CD4-positive, CD25-positive, alpha-beta regulatory T cell (primary cell): ENCODE data around the gene TUBGCP2. TPM values are rescaled to one million over a fixed set of nuclear protein-coding genes. Genes with fewer than 3 reads are reported as not detected.

Experiments
- ATAC-seq, 2 donors: fragments of 150-1000 bp; cut with Tn5 transposase; one replicate each; pipeline ENCODE4 v1.10.0; 2021; ENCODE audit warnings: low read depth in 2 of 2, moderate number of reproducible peaks in 2 of 2, moderate library complexity in 1 of 2
- DNase-seq, 3 donors: peaks; one replicate each; pipeline versions ENCODE4 v3.0.0 to v3.0.0-alpha.2; 2012 to 2022; ENCODE audit warnings: mixed read lengths in 1 of 3
- H3K27ac ChIP-seq: one replicate; pipeline ENCODE4 v1.7.0; 2013; ENCODE audit warnings: mild to moderate bottlenecking, low read length; ENCODE audit not compliant: insufficient read depth, poor library complexity, severe bottlenecking
- H3K27me3 ChIP-seq: one replicate; pipeline ENCODE4 v1.7.0; 2013; ENCODE audit warnings: low read length; ENCODE audit not compliant: control insufficient read depth, insufficient read depth
- H3K36me3 ChIP-seq: one replicate; pipeline ENCODE4 v1.7.0; 2013; ENCODE audit warnings: mild to moderate bottlenecking, low read length, moderate library complexity; ENCODE audit not compliant: control insufficient read depth, insufficient read depth
- H3K4me1 ChIP-seq: 2 replicates; pipeline ENCODE4 v1.7.0; 2013; ENCODE audit warnings: mild to moderate bottlenecking, low read length; ENCODE audit not compliant: insufficient read depth, control insufficient read depth, poor library complexity, severe bottlenecking
- H3K4me3 ChIP-seq: one replicate; pipeline ENCODE4 v1.7.0; 2013; ENCODE audit warnings: low read depth, mild to moderate bottlenecking, low read length, moderate library complexity
- H3K9me3 ChIP-seq, 2 experiments: 1 replicate in 1 of 2; 2 replicates in 1 of 2; pipeline ENCODE4 v1.7.0; 2013; ENCODE audit warnings: low read length in 2 of 2, mild to moderate bottlenecking in 1 of 2, moderate library complexity in 1 of 2; ENCODE audit not compliant: control insufficient read depth in 2 of 2
- H3K27ac Mint-ChIP-seq, 3 donors: one replicate each; pipeline ENCODE4 v1.8.0; 2020 to 2022; ENCODE audit warnings: mild to moderate bottlenecking in 3 of 3, mixed read lengths in 3 of 3, moderate library complexity in 2 of 3
- H3K27me3 Mint-ChIP-seq: one replicate; pipeline ENCODE4 v1.8.0; 2022; ENCODE audit warnings: mild to moderate bottlenecking, mixed read lengths
- H3K36me3 Mint-ChIP-seq: one replicate; pipeline ENCODE4 v1.8.0; 2020; ENCODE audit warnings: mixed read lengths
- H3K4me1 Mint-ChIP-seq, 4 donors: one replicate each; pipeline ENCODE4 v1.8.0; 2020 to 2022; ENCODE audit warnings: mixed read lengths in 4 of 4, mild to moderate bottlenecking in 1 of 4
- H3K4me3 Mint-ChIP-seq, 4 donors: one replicate each; pipeline ENCODE4 v1.8.0; 2020 to 2022; ENCODE audit warnings: mild to moderate bottlenecking in 4 of 4, mixed read lengths in 4 of 4, moderate library complexity in 3 of 4
- H3K9me3 Mint-ChIP-seq, 7 donors: one replicate each; pipeline ENCODE4 v1.8.0; 2020 to 2022; ENCODE audit warnings: mixed read lengths in 7 of 7, mild to moderate bottlenecking in 3 of 7, moderate library complexity in 2 of 7
- polyA plus RNA-seq, 4 donors: library from polyadenylated mRNA; unstranded; fragments of 300-500 nt; fragmentation: Illumina TruSeq; gene quantifications; one replicate each; pipeline ENCODE4 v1.2.3, GENCODE V29; 2021
- total RNA-seq: library from RNA; stranded (reverse); gene quantifications from one replicate; pipeline ENCODE4 v1.2.3, GENCODE V29; 2022

TUBGCP2 gene
- total and polyA plus RNA-seq, 5 donors from 2014 or later: 23.5 to 73.8 (median 31.7) TPM

DNA sequence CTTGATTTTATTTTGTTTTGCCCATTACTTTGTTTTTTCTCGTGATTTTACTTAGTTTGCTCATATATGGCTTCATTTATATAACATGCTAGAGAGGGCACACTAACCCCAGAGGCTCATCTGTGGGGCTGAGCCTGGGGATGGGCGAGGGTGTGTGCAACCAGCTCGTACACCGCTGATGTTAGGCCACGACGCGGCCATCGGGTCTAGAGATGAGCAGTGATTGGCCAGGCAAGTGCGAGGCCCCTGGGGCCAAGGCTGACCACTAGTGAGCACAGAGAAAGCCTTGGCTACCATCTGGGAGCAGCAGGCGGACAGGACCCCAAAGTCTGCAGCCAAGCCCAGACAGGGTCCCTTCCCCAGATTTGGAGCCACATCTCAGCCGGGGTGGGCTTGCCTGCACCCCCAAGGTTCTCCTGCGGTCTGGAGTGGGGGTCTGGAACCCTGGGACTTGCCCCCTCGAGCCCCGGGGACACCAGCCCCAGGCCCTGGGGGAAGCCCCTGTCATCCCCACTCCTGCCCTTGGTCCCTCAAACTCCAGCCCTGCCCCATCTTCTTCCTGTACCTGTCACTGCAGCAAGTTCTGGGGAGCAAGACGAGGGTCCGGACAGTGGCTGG is 45.4 kb upstream of the TUBGCP2 start:
- Histone ChIP-seq H3K36me3 (no peaks in the 10 kb centered on the region), H3K27ac (no peak overlapping the region), H3K4me1 (peaks cover 18% of the 10 kb centered on the region), H3K4me3 (no peak overlapping the region), H3K9me3 (no peaks in the 10 kb centered on the region), H3K27me3 (no peaks in the 10 kb centered on the region)
- Mint-ChIP-seq H3K4me1 (peaks cover 0 to 11% (median 1%) of the 10 kb centered on the region in 4 donors), H3K27ac (peak overlapping the region in 1 of 3 donors; percentile 25), H3K4me3 (peak overlapping the region in 1 of 4 donors; percentile 43), H3K9me3 (peaks cover 0 to under 1% (median 0%) of the 10 kb centered on the region in 7 donors), H3K27me3 (peaks cover 4% of the 10 kb centered on the region), H3K36me3 (no peaks in the 10 kb centered on the region)
- no peak for ATAC-seq
- DNase-seq: no peak

DNA sequence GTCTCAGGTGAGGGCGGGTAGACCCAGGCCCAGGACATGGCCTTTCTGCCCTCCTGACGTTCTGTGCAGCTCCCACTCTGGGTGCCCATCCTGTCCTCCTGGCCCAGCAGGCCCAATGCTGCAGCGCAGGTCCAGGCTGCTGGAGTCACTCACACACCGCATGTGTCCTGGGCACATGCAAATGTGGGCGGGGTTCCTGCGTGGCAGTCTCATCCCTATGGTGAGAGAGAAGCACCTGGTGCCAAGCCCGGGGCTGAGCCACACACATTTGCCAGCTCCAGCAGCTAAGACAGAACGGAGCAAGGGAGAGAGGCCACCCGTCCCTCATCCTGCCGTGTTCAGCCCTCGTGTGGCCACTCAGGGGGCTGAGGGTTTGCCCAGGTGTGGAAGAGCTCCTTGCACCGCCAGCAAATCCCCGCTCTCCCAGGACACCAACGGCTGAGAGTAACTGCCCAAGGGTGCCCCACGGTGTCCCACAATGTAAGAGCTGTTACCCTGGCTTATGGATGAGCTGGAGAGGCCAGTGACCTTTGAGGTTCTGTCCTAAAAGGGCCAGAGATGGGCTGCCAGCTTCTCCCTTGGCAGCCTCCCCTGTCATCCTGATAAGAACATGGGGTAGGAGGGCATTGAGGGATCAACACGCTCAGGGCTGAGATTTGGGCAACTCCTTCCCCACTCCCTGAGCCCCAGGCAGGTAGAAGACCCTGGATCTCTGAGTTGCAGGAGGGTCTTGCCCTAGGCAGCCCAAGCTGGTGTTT is 44.7 kb upstream of the TUBGCP2 start:
- Histone ChIP-seq H3K4me1 (peaks cover 18% of the 10 kb centered on the region), H3K36me3 (no peaks in the 10 kb centered on the region), H3K27me3 (no peaks in the 10 kb centered on the region), H3K9me3 (no peaks in the 10 kb centered on the region), H3K4me3 (no peak overlapping the region), H3K27ac (no peak overlapping the region)
- ATAC-seq (no peak), DNase-seq (no peak)
- H3K27me3 Mint-ChIP-seq: peaks cover 4% of the 10 kb centered on the region
- H3K4me1 Mint-ChIP-seq: peaks cover 0 to 12% (median 2%) of the 10 kb centered on the region in 4 donors
- H3K36me3 Mint-ChIP-seq: no peaks in the 10 kb centered on the region
- no peak overlapping the region for H3K27ac Mint-ChIP-seq
- H3K4me3 Mint-ChIP-seq: no peak overlapping the region
- H3K9me3 Mint-ChIP-seq: peaks cover 0 to 2% (median 0%) of the 10 kb centered on the region in 7 donors

DNA sequence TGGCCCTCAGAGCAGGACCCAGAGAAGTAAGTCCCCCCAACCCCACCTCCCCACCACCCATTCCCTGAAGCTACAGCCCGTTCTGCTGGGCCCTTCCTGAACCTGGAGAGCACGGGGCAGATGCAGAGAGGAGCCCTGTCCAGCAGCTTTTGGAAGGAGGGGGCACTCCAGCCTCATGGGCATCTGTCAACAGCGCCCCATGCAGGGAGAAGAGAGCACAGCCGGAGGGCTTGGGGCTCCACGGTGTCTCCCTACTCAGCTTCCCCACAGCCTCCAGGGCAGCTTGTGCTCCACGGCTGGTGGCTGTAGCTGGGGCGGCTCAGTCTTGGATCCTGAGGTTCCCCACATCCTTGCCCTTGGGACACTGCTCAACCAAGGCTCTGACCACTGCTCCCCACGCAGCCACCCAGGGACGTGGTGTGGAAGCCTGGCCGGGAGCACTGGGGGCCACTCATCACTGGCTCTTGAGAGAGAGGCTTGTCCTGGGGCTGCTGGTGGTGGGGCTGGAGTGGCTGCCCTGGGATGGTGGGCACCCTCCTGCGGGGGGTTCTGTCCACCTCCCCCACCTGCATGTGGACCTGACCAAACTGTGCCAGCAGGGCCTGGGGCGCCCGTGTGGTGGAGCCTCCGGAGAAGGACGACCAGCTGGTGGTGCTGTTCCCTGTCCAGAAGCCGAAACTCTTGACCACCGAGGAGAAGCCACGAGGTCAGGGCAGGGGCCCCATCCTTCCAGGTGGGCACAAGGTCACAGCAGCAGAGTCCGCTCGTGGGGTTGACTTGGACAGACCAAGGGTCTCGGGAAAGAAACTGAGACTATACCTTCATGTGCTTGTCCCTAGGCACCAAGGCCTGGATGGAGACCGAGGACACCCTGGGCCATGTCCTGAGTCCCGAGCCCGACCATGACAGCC is 43.0 kb upstream of the TUBGCP2 start:
- peaks cover 0 to 9% (median 2%) of the 10 kb centered on the region in 4 donors for H3K4me1 Mint-ChIP-seq
- H3K9me3 ChIP-seq: no peaks in the 10 kb centered on the region
- H3K27me3 ChIP-seq: no peaks in the 10 kb centered on the region
- no peaks in the 10 kb centered on the region for H3K36me3 ChIP-seq
- H3K27me3 Mint-ChIP-seq: peaks cover 4% of the 10 kb centered on the region
- no peak overlapping the region for H3K27ac Mint-ChIP-seq
- peaks cover 8% of the 10 kb centered on the region for H3K4me1 ChIP-seq
- H3K36me3 Mint-ChIP-seq: no peaks in the 10 kb centered on the region
- no peak for ATAC-seq
- no peak overlapping the region for H3K4me3 Mint-ChIP-seq
- peaks cover 0 to 2% (median 0%) of the 10 kb centered on the region in 7 donors for H3K9me3 Mint-ChIP-seq
- H3K27ac ChIP-seq: no peak overlapping the region
- no peak overlapping the region for H3K4me3 ChIP-seq
- DNase-seq: no peak

DNA sequence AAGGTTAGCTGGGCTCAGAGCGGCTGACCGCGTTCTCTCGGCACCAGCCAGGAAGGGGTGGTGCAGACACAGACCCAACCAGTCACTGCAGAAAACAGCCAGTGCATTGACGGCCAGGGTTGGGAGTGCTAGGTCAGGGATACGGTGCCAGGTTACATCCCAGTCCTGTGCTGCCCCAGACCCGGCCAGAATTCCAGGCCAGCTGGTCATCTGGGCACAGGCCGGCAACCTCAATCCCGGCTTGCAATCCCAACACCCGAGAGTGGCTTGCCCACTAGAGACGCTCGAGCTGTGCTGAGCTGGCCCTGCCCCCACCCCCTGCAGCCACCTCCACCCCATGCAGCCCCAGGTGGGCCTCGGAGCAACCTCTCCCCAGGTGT is 42.3 kb upstream of the TUBGCP2 start:
- Mint-ChIP-seq H3K27me3 (peaks cover 4% of the 10 kb centered on the region), H3K27ac (no peak overlapping the region), H3K36me3 (no peaks in the 10 kb centered on the region), H3K4me1 (peaks cover 0 to 4% (median 2%) of the 10 kb centered on the region in 4 donors), H3K4me3 (no peak overlapping the region), H3K9me3 (peaks cover 0 to 2% (median 0%) of the 10 kb centered on the region in 7 donors)
- Histone ChIP-seq H3K9me3 (no peaks in the 10 kb centered on the region), H3K4me1 (peaks cover under 1% of the 10 kb centered on the region), H3K27ac (no peak overlapping the region), H3K36me3 (no peaks in the 10 kb centered on the region), H3K27me3 (no peaks in the 10 kb centered on the region), H3K4me3 (no peak overlapping the region)
- DNase-seq: no peak
- ATAC-seq: no peak

DNA sequence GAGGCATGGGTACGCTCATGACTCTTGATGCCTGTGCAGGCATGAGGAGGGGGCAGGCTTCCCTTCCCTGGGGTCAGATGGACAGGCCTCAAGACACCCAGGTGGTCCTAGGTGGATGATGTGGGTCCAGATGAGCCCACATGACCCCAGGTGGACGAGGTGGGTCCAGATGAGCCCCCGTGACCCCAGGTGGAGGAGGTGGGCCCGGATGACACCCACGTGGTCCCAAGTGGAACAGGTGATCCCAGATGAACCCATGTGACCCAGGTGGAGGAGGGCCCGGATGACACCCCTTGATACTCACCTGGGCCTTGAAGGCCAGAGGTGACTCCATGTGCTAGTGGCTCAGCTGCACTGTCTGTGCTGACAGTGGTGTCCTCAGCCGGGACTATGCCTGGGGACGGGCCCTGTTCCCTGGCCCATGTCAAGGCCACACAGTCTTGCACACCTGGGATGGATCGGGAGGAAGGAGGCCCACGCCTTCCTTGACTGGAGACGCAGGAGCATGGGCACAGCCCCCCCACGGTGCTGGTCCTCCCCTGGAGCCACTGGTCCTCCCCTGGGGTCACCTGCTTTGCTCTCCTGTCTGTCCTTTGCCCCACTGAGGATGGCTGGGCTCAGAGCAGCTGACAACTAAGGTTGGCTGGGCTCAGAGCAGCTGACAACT is 41.7 kb upstream of the TUBGCP2 start:
- ATAC-seq (no peak), DNase-seq (no peak)
- Histone ChIP-seq H3K4me3 (no peak overlapping the region), H3K9me3 (no peaks in the 10 kb centered on the region), H3K36me3 (no peaks in the 10 kb centered on the region), H3K4me1 (no peaks in the 10 kb centered on the region), H3K27ac (no peak overlapping the region), H3K27me3 (no peaks in the 10 kb centered on the region)
- Mint-ChIP-seq H3K36me3 (no peaks in the 10 kb centered on the region), H3K4me3 (peak overlapping the region in 1 of 4 donors; percentile 54), H3K9me3 (peaks cover 0 to 2% (median 0%) of the 10 kb centered on the region in 7 donors), H3K4me1 (peaks cover 0 to 4% (median 2%) of the 10 kb centered on the region in 4 donors), H3K27me3 (peaks cover 9% of the 10 kb centered on the region), H3K27ac (no peak overlapping the region)

DNA sequence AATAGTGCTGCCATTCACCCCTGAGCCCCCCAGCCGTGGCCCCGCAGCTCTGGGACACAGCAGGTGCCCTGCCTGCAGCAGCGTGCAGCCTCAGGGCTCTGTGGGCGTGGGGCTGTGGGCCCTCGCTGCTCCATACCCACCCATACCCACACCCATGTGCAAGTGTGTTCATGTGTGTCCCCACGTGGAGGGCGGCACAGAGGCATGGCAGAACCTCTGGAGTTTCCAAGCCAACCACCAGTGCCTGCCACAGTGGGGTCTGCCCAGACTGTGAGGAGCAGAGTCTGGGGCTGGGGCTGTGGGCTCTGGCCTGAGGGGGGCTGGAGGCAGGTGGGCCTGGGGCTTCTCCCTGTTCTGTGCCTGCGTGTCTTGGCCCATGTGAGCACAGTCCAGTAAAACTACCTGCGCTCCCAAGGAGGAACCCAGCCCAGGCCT is 40.9 kb upstream of the TUBGCP2 start:
- peaks cover 10% of the 10 kb centered on the region for H3K27me3 Mint-ChIP-seq
- no peaks in the 10 kb centered on the region for H3K27me3 ChIP-seq

DNA sequence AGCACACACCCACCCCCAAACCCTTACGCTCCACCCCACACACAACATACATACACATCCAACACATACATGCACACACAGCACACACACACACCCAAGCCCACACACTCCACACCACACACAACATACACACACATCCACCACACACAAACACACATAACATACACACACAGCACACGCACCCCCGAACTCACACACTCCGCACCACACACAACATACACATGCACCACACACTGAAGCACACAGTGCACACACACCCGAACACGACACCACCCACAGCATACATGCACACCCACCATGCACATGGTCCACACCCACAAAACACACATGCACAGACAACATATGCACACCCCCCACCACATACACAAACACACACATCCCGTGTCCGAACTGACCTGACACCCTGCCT is 40.5 kb upstream of the TUBGCP2 start:
- no peak overlapping the region for H3K4me3 ChIP-seq
- H3K4me1 ChIP-seq: no peaks in the 10 kb centered on the region
- no peaks in the 10 kb centered on the region for H3K9me3 ChIP-seq
- H3K27me3 Mint-ChIP-seq: peaks cover 10% of the 10 kb centered on the region
- H3K36me3 ChIP-seq: no peaks in the 10 kb centered on the region
- peaks cover 2% of the 10 kb centered on the region for H3K27me3 ChIP-seq
- H3K4me3 Mint-ChIP-seq: no peak overlapping the region
- peaks cover 0 to 2% (median 0%) of the 10 kb centered on the region in 7 donors for H3K9me3 Mint-ChIP-seq
- H3K27ac ChIP-seq: no peak overlapping the region
- ATAC-seq (no peak), DNase-seq (no peak)
- peaks cover 0 to 4% (median 2%) of the 10 kb centered on the region in 4 donors for H3K4me1 Mint-ChIP-seq
- H3K36me3 Mint-ChIP-seq: no peaks in the 10 kb centered on the region
- peak overlapping the region in 1 of 3 donors; percentile 80 for H3K27ac Mint-ChIP-seq

More for the DNA sequence above, 40.9 kb upstream of the TUBGCP2 start:
- no peak for DNase-seq
- Histone ChIP-seq H3K4me3 (no peak overlapping the region), H3K27ac (no peak overlapping the region), H3K4me1 (no peaks in the 10 kb centered on the region), H3K36me3 (no peaks in the 10 kb centered on the region), H3K9me3 (no peaks in the 10 kb centered on the region)
- Mint-ChIP-seq H3K9me3 (peaks cover 0 to 2% (median 0%) of the 10 kb centered on the region in 7 donors), H3K27ac (peak overlapping the region in 1 of 3 donors; percentile 80), H3K4me3 (no peak overlapping the region), H3K4me1 (peaks cover 0 to 4% (median 2%) of the 10 kb centered on the region in 4 donors), H3K36me3 (no peaks in the 10 kb centered on the region)
- ATAC-seq: no peak
